Spleen (tissue), 7 donors: ENCODE measurements around the gene ZNF33A.
"Not testable (repeated sequence)": the region's sequence is repeated elsewhere in the genome, so short reads cannot be mapped to it uniquely, and the experiment has no call there.

Experiments
- POLR2A ChIP-seq, 3 donors: fragments of 450-650 bp; IDR thresholded peaks; one replicate each; pipeline ENCODE4 v1.5.1; 2017; ENCODE audit warnings: antibody characterized with exemption in 3 of 3, mild to moderate bottlenecking in 1 of 3
- POLR2AphosphoS5 ChIP-seq, 3 donors: sonication (generic); formaldehyde crosslinking; IDR thresholded peaks; one replicate each; pipeline ENCODE4 v1.5.1; 2017; ENCODE audit warnings: antibody characterized with exemption in 3 of 3
- TF ChIP-seq, protein P1 (sequence below), 11 experiments: fragments of 200-600 bp in 7 of 11; fragments of 450-650 bp in 4 of 11; sonication (generic) in 4 of 11; IDR thresholded peaks in 8 of 11; conservative IDR thresholded peaks in 3 of 11; 1 replicate in 7 of 11; 2 replicates in 4 of 11; pipeline versions ENCODE4 v1.4.0 to v1.8.0; 2016 to 2021; ENCODE audit warnings: antibody characterized with exemption in 11 of 11, inconsistent platforms in 4 of 11, mild to moderate bottlenecking in 1 of 11
- donor health status: DM: no; HTN: no; CAD: no; lungs with moderate emphysema.
- donor health status: DM: no; HTN: no; CAD: no.
- donor health status: DM: no; HTN: no; CAD: no.

DNA sequence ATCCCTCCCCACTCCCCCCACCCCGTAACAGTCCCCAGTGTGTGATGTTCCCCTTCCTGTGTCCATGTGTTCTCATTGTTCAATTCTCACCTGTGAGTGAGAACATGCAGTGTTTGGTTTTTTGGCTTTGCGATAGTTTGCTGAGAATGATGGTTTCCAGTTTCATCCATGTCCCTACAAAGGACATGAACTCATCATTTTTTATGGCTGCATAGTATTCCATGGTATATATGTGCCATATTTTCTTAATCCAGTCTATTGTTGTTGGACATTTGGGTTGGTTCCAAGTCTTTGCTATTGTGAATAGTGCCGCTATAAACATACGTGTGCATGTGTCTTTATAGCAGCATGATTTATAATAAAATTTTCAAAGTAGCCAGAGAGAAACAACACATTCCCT is 8.6 kb downstream of the ZNF33A start:
- TF ChIP-seq, protein P1, sequence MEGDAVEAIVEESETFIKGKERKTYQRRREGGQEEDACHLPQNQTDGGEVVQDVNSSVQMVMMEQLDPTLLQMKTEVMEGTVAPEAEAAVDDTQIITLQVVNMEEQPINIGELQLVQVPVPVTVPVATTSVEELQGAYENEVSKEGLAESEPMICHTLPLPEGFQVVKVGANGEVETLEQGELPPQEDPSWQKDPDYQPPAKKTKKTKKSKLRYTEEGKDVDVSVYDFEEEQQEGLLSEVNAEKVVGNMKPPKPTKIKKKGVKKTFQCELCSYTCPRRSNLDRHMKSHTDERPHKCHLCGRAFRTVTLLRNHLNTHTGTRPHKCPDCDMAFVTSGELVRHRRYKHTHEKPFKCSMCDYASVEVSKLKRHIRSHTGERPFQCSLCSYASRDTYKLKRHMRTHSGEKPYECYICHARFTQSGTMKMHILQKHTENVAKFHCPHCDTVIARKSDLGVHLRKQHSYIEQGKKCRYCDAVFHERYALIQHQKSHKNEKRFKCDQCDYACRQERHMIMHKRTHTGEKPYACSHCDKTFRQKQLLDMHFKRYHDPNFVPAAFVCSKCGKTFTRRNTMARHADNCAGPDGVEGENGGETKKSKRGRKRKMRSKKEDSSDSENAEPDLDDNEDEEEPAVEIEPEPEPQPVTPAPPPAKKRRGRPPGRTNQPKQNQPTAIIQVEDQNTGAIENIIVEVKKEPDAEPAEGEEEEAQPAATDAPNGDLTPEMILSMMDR (IDR thresholded peaks at IDR 0.05 in 8 of 11, conservative IDR thresholded peaks at IDR 0.05 in 3 of 11) = not testable (repeated sequence)
- not testable (repeated sequence) for TF ChIP-seq POLR2AphosphoS5, POLR2A (IDR thresholded peaks at IDR 0.05)
